ENCODE data around the gene HIVEP2.

The HIVEP2 gene

GRCh38 chr6:142753196-142753595, 191.8 kb downstream of the HIVEP2 start:
- Histone ChIP-seq H3K4me2 (no peak overlapping the region), H3K27ac (no peak overlapping the region), H3K4me1 (peaks cover 0 to 8% (median 0%) of the 10 kb centered on the region in 10 experiments; a peak in 4 of 20 replicates), H3K27me3 (no peaks in the 10 kb centered on the region), H3K9me3 (replicated peaks in 1 of 11) (peaks cover 0 to 4% (median 0%) of the 10 kb centered on the region in 11 experiments; a peak in 1 of 22 replicates), H3K9ac (no peak overlapping the region), H3K36me3 (peaks cover 30 to 67% (median 57%) of the 10 kb centered on the region in 11 experiments), H3K4me3 (no peak overlapping the region), H4K20me1 (peaks cover 0 to 17% (median 0%) of the 10 kb centered on the region in 11 experiments; a peak in 3 of 22 replicates)
- TF ChIP-seq Cebpa-rat (IDR thresholded peaks at IDR 0.05), result no peak

GRCh38 chr6:142752348-142752747, 192.6 kb downstream of the HIVEP2 start:
- no peak overlapping the region for H3K27ac ChIP-seq
- H3K9ac ChIP-seq, result no peak overlapping the region
- no peaks in the 10 kb centered on the region for H3K27me3 ChIP-seq
- H4K20me1 ChIP-seq, result peaks cover 0 to 12% (median 0%) of the 10 kb centered on the region in 11 experiments; a peak in 2 of 22 replicates
- peaks cover 22 to 58% (median 49%) of the 10 kb centered on the region in 11 experiments for H3K36me3 ChIP-seq
- no peak overlapping the region for H3K4me3 ChIP-seq
- H3K4me1 ChIP-seq, result peaks cover 0 to 8% (median 0%) of the 10 kb centered on the region in 10 experiments; a peak in 4 of 20 replicates
- peaks cover 0 to 4% (median 0%) of the 10 kb centered on the region in 11 experiments; a peak in 1 of 22 replicates for H3K9me3 ChIP-seq (replicated peaks in 1 of 11)
- TF ChIP-seq Cebpa-rat (IDR thresholded peaks at IDR 0.05), result no peak
- H3K4me2 ChIP-seq, result no peak overlapping the region

- Histone ChIP-seq H3K27me3 (no peaks in the 10 kb centered on the region), H3K4me3 (no peak overlapping the region), H3K4me1 (peaks cover 0 to 8% (median 0%) of the 10 kb centered on the region in 10 experiments; a peak in 4 of 20 replicates), H3K4me2 (no peak overlapping the region), H3K27ac (no peak overlapping the region), H3K9ac (no peak overlapping the region), H4K20me1 (peaks cover 0 to 12% (median 0%) of the 10 kb centered on the region in 11 experiments; a peak in 1 of 22 replicates), H3K36me3 (peaks cover 15 to 49% (median 40%) of the 10 kb centered on the region in 11 experiments), H3K9me3 (replicated peaks in 1 of 11) (peaks cover 0 to 4% (median 0%) of the 10 kb centered on the region in 11 experiments; a peak in 1 of 22 replicates)
- TF ChIP-seq Cebpa-rat (IDR thresholded peaks at IDR 0.05), result no peak
Observed at GRCh38 chr6:142751452-142751851, 193.5 kb downstream of the HIVEP2 start.

GRCh38 chr6:142750998-142751397, 194.0 kb downstream of the HIVEP2 start:
- Histone ChIP-seq H3K4me3 (no peak overlapping the region), H3K4me2 (no peak overlapping the region), H3K27me3 (no peaks in the 10 kb centered on the region), H3K36me3 (peaks cover 11 to 45% (median 35%) of the 10 kb centered on the region in 11 experiments), H3K9me3 (replicated peaks in 1 of 11) (peaks cover 0 to 4% (median 0%) of the 10 kb centered on the region in 11 experiments; a peak in 1 of 22 replicates), H4K20me1 (peaks cover 0 to 12% (median 0%) of the 10 kb centered on the region in 11 experiments; a peak in 1 of 22 replicates), H3K9ac (no peak overlapping the region), H3K27ac (no peak overlapping the region), H3K4me1 (peaks cover 0 to 8% (median 0%) of the 10 kb centered on the region in 10 experiments; a peak in 4 of 20 replicates)
- TF ChIP-seq Cebpa-rat (IDR thresholded peaks at IDR 0.05), result no peak

- H3K4me3 ChIP-seq, result no peak overlapping the region
- no peak for TF ChIP-seq Cebpa-rat (IDR thresholded peaks at IDR 0.05)
- H3K36me3 ChIP-seq, result peaks cover 10 to 32% (median 22%) of the 10 kb centered on the region in 11 experiments
- no peak overlapping the region for H3K9ac ChIP-seq
- no peak overlapping the region for H3K27ac ChIP-seq
- H3K9me3 ChIP-seq (replicated peaks in 1 of 11), result peaks cover 0 to 4% (median 0%) of the 10 kb centered on the region in 11 experiments; a peak in 1 of 22 replicates
- peaks cover 0 to 12% (median 0%) of the 10 kb centered on the region in 11 experiments; a peak in 1 of 22 replicates for H4K20me1 ChIP-seq
- H3K4me1 ChIP-seq, result peaks cover 0 to 8% (median 0%) of the 10 kb centered on the region in 10 experiments; a peak in 4 of 20 replicates
- no peaks in the 10 kb centered on the region for H3K27me3 ChIP-seq
- no peak overlapping the region for H3K4me2 ChIP-seq
Observed at GRCh38 chr6:142749556-142749955, 195.4 kb downstream of the HIVEP2 start.

GRCh38 chr6:142746524-142746923, 198.5 kb downstream of the HIVEP2 start:
- Histone ChIP-seq H3K4me2 (no peak overlapping the region), H3K27ac (no peak overlapping the region)
- no peak for TF ChIP-seq Cebpa-rat (IDR thresholded peaks at IDR 0.05)

GRCh38 chr6:142744836-142745235, 200.1 kb downstream of the HIVEP2 start:
- H4K20me1 ChIP-seq, result no peaks in the 10 kb centered on the region
- H3K4me2 ChIP-seq, result no peak overlapping the region
- no peaks in the 10 kb centered on the region for H3K36me3 ChIP-seq
- no peak overlapping the region for H3K9ac ChIP-seq
- TF ChIP-seq Cebpa-rat (IDR thresholded peaks at IDR 0.05), result no peak
- no peak overlapping the region for H3K27ac ChIP-seq
- no peak overlapping the region for H3K4me3 ChIP-seq
- no peaks in the 10 kb centered on the region for H3K9me3 ChIP-seq (replicated peaks in 1 of 11)
- H3K4me1 ChIP-seq, result peaks cover 0 to 8% (median 0%) of the 10 kb centered on the region in 10 experiments; a peak in 4 of 20 replicates
- H3K27me3 ChIP-seq, result no peaks in the 10 kb centered on the region

More at GRCh38 chr6:142746524-142746923, 198.5 kb downstream of the HIVEP2 start:
- Histone ChIP-seq H3K9ac (no peak overlapping the region), H3K9me3 (replicated peaks in 1 of 11) (no peaks in the 10 kb centered on the region), H3K27me3 (no peaks in the 10 kb centered on the region), H3K36me3 (peaks cover 0 to 2% (median 0%) of the 10 kb centered on the region in 11 experiments; a peak in 3 of 22 replicates), H3K4me3 (no peak overlapping the region), H4K20me1 (peaks cover 0 to 2% (median 0%) of the 10 kb centered on the region in 11 experiments; a peak in 1 of 22 replicates), H3K4me1 (peaks cover 0 to 8% (median 0%) of the 10 kb centered on the region in 10 experiments; a peak in 4 of 20 replicates)

- Histone ChIP-seq H3K4me1 (no peaks in the 10 kb centered on the region), H3K36me3 (no peaks in the 10 kb centered on the region), H3K27me3 (no peaks in the 10 kb centered on the region), H3K27ac (no peak overlapping the region), H3K9ac (no peak overlapping the region), H3K9me3 (replicated peaks in 1 of 11) (no peaks in the 10 kb centered on the region), H3K4me2 (no peak overlapping the region), H3K4me3 (no peak overlapping the region), H4K20me1 (no peaks in the 10 kb centered on the region)
- no peak for TF ChIP-seq Cebpa-rat (IDR thresholded peaks at IDR 0.05)
Observed at GRCh38 chr6:142740449-142740848, 204.5 kb downstream of the HIVEP2 start.

- Histone ChIP-seq H3K27me3 (no peaks in the 10 kb centered on the region), H3K4me3 (no peak overlapping the region), H3K9me3 (replicated peaks in 1 of 11) (no peaks in the 10 kb centered on the region; a peak in 1 of 22 replicates), H4K20me1 (no peaks in the 10 kb centered on the region), H3K4me2 (no peak overlapping the region), H3K36me3 (no peaks in the 10 kb centered on the region), H3K4me1 (no peaks in the 10 kb centered on the region), H3K27ac (no peak overlapping the region), H3K9ac (no peak overlapping the region)
- no peak for TF ChIP-seq Cebpa-rat (IDR thresholded peaks at IDR 0.05)
Observed at GRCh38 chr6:142738731-142739130, 206.2 kb downstream of the HIVEP2 start.

- Histone ChIP-seq H3K9me3 (replicated peaks in 1 of 11) (peaks cover 0 to 7% (median 0%) of the 10 kb centered on the region in 11 experiments; a peak in 5 of 22 replicates), H3K9ac (no peak overlapping the region), H4K20me1 (no peaks in the 10 kb centered on the region), H3K27me3 (no peaks in the 10 kb centered on the region), H3K27ac (no peak overlapping the region), H3K4me1 (no peaks in the 10 kb centered on the region), H3K36me3 (no peaks in the 10 kb centered on the region), H3K4me3 (no peak overlapping the region), H3K4me2 (no peak overlapping the region)
- no peak for TF ChIP-seq Cebpa-rat (IDR thresholded peaks at IDR 0.05)
Observed at GRCh38 chr6:142738035-142738396, 207.0 kb downstream of the HIVEP2 start.

All from BLaER1 treated with 17β-estradiol and CSF1 and Interleukin-3, amounts not matched to agents 10 nM and 100 nM (cell line).